ENCODE data around the gene GSTT2.

The GSTT2 gene

GRCh38 chr22:24001314-24001713, 21.4 kb downstream of the GSTT2 start:
- no peak overlapping the region for H3K27ac ChIP-seq (ENCODE audit: low read depth, low read length)

GRCh38 chr22:24002272-24002671, 22.3 kb downstream of the GSTT2 start:
- Histone ChIP-seq H3K4me3 (ENCODE audit: low read depth, low read length) (no peak overlapping the region), H3K4me1 (ENCODE audit: control insufficient read depth, insufficient read depth, low read length, unreplicated experiment) (no peaks in the 10 kb centered on the region), H3K36me3 (ENCODE audit: insufficient read depth, low read length) (no peaks in the 10 kb centered on the region), H3K27ac (ENCODE audit: low read depth, low read length) (no peak overlapping the region), H3K79me2 (ENCODE audit: control insufficient read depth, insufficient read depth, low read length, unreplicated experiment) (no peaks in the 10 kb centered on the region), H2AFZ (ENCODE audit: low read length, unreplicated experiment) (no peak overlapping the region), H3K27me3 (ENCODE audit: insufficient read depth, low read length) (no peaks in the 10 kb centered on the region)

More at GRCh38 chr22:24001314-24001713, 21.4 kb downstream of the GSTT2 start:
- Histone ChIP-seq H3K79me2 (ENCODE audit: control insufficient read depth, insufficient read depth, low read length, unreplicated experiment) (no peaks in the 10 kb centered on the region), H3K4me3 (ENCODE audit: low read depth, low read length) (no peak overlapping the region), H3K27me3 (ENCODE audit: insufficient read depth, low read length) (no peaks in the 10 kb centered on the region), H2AFZ (ENCODE audit: low read length, unreplicated experiment) (no peak overlapping the region), H3K36me3 (ENCODE audit: insufficient read depth, low read length) (no peaks in the 10 kb centered on the region), H3K4me1 (ENCODE audit: control insufficient read depth, insufficient read depth, low read length, unreplicated experiment) (no peaks in the 10 kb centered on the region)

GRCh38 chr22:24002851-24003250, 22.9 kb downstream of the GSTT2 start:
- Histone ChIP-seq H2AFZ (ENCODE audit: low read length, unreplicated experiment) (no peak overlapping the region), H3K79me2 (ENCODE audit: control insufficient read depth, insufficient read depth, low read length, unreplicated experiment) (no peaks in the 10 kb centered on the region), H3K4me3 (ENCODE audit: low read depth, low read length) (no peak overlapping the region), H3K27me3 (ENCODE audit: insufficient read depth, low read length) (no peaks in the 10 kb centered on the region), H3K36me3 (ENCODE audit: insufficient read depth, low read length) (no peaks in the 10 kb centered on the region), H3K4me1 (ENCODE audit: control insufficient read depth, insufficient read depth, low read length, unreplicated experiment) (no peaks in the 10 kb centered on the region), H3K27ac (ENCODE audit: low read depth, low read length) (no peak overlapping the region)

- Histone ChIP-seq H2AFZ (ENCODE audit: low read length, unreplicated experiment) (no peak overlapping the region), H3K36me3 (ENCODE audit: insufficient read depth, low read length) (no peaks in the 10 kb centered on the region)
Observed at GRCh38 chr22:24003887-24004286, 24.0 kb downstream of the GSTT2 start.

GRCh38 chr22:24005201-24005600, 25.3 kb downstream of the GSTT2 start, which contains the start of gene GSTT4:
Gene GSTT4 (minus strand): TSS chr22:24005453. CDS start chr22:24005356, 97 bp downstream.
- Histone ChIP-seq H3K4me3 (ENCODE audit: low read depth, low read length) (no peak within 1 kb of the TSS), H3K4me1 (ENCODE audit: control insufficient read depth, insufficient read depth, low read length, unreplicated experiment) (no peaks in the 10 kb centered on the region), H3K79me2 (ENCODE audit: control insufficient read depth, insufficient read depth, low read length, unreplicated experiment) (no peaks in the 10 kb centered on the region), H3K27ac (ENCODE audit: low read depth, low read length) (no peak within 1 kb of the TSS), H3K27me3 (ENCODE audit: insufficient read depth, low read length) (no peaks in the 10 kb centered on the region), H2AFZ (ENCODE audit: low read length, unreplicated experiment) (no peak within 1 kb of the TSS), H3K36me3 (ENCODE audit: insufficient read depth, low read length) (no peaks in the 10 kb centered on the region)

More at GRCh38 chr22:24003887-24004286, 24.0 kb downstream of the GSTT2 start:
- Histone ChIP-seq H3K4me3 (ENCODE audit: low read depth, low read length) (no peak overlapping the region), H3K27me3 (ENCODE audit: insufficient read depth, low read length) (no peaks in the 10 kb centered on the region), H3K79me2 (ENCODE audit: control insufficient read depth, insufficient read depth, low read length, unreplicated experiment) (no peaks in the 10 kb centered on the region), H3K4me1 (ENCODE audit: control insufficient read depth, insufficient read depth, low read length, unreplicated experiment) (no peaks in the 10 kb centered on the region), H3K27ac (ENCODE audit: low read depth, low read length) (no peak overlapping the region)

GRCh38 chr22:24006207-24006913, 26.4 kb downstream of the GSTT2 start:
- H3K36me3 ChIP-seq (ENCODE audit: insufficient read depth, low read length): no peaks in the 10 kb centered on the region
- no peaks in the 10 kb centered on the region for H3K4me1 ChIP-seq (ENCODE audit: control insufficient read depth, insufficient read depth, low read length, unreplicated experiment)
- H3K27ac ChIP-seq (ENCODE audit: low read depth, low read length): no peak overlapping the region
- H3K4me3 ChIP-seq (ENCODE audit: low read depth, low read length): no peak overlapping the region
- no peak overlapping the region for H2AFZ ChIP-seq (ENCODE audit: low read length, unreplicated experiment)
- H3K79me2 ChIP-seq (ENCODE audit: control insufficient read depth, insufficient read depth, low read length, unreplicated experiment): peaks cover under 1% of the 10 kb centered on the region
- H3K27me3 ChIP-seq (ENCODE audit: insufficient read depth, low read length): no peaks in the 10 kb centered on the region

GRCh38 chr22:24006914-24007214, 26.9 kb downstream of the GSTT2 start:
- Histone ChIP-seq H3K36me3 (ENCODE audit: insufficient read depth, low read length) (no peaks in the 10 kb centered on the region), H3K4me1 (ENCODE audit: control insufficient read depth, insufficient read depth, low read length, unreplicated experiment) (no peaks in the 10 kb centered on the region), H3K27me3 (ENCODE audit: insufficient read depth, low read length) (no peaks in the 10 kb centered on the region), H2AFZ (ENCODE audit: low read length, unreplicated experiment) (no peak overlapping the region), H3K27ac (ENCODE audit: low read depth, low read length) (no peak overlapping the region), H3K4me3 (ENCODE audit: low read depth, low read length) (no peak overlapping the region), H3K79me2 (ENCODE audit: control insufficient read depth, insufficient read depth, low read length, unreplicated experiment) (peaks cover 5% of the 10 kb centered on the region)

- peaks cover 10% of the 10 kb centered on the region for H3K79me2 ChIP-seq (ENCODE audit: control insufficient read depth, insufficient read depth, low read length, unreplicated experiment)
- no peaks in the 10 kb centered on the region for H3K27me3 ChIP-seq (ENCODE audit: insufficient read depth, low read length)
- H3K4me1 ChIP-seq (ENCODE audit: control insufficient read depth, insufficient read depth, low read length, unreplicated experiment): no peaks in the 10 kb centered on the region
- no peaks in the 10 kb centered on the region for H3K36me3 ChIP-seq (ENCODE audit: insufficient read depth, low read length)
- no peak overlapping the region for H2AFZ ChIP-seq (ENCODE audit: low read length, unreplicated experiment)
- no peak overlapping the region for H3K27ac ChIP-seq (ENCODE audit: low read depth, low read length)
- H3K4me3 ChIP-seq (ENCODE audit: low read depth, low read length): no peak overlapping the region
Observed at GRCh38 chr22:24007253-24008021, 27.5 kb downstream of the GSTT2 start.

- Histone ChIP-seq H3K4me1 (ENCODE audit: control insufficient read depth, insufficient read depth, low read length, unreplicated experiment) (no peaks in the 10 kb centered on the region), H2AFZ (ENCODE audit: low read length, unreplicated experiment) (no peak overlapping the region)
Observed at GRCh38 chr22:24008022-24008283, 28.0 kb downstream of the GSTT2 start.

GRCh38 chr22:24008381-24009226, 28.7 kb downstream of the GSTT2 start:
- H3K27me3 ChIP-seq (ENCODE audit: insufficient read depth, low read length): no peaks in the 10 kb centered on the region
- no peak overlapping the region for H2AFZ ChIP-seq (ENCODE audit: low read length, unreplicated experiment)
- no peak overlapping the region for H3K4me3 ChIP-seq (ENCODE audit: low read depth, low read length)
- peaks cover 17% of the 10 kb centered on the region for H3K79me2 ChIP-seq (ENCODE audit: control insufficient read depth, insufficient read depth, low read length, unreplicated experiment)
- no peak overlapping the region for H3K27ac ChIP-seq (ENCODE audit: low read depth, low read length)
- peaks cover 4% of the 10 kb centered on the region for H3K4me1 ChIP-seq (ENCODE audit: control insufficient read depth, insufficient read depth, low read length, unreplicated experiment)
- H3K36me3 ChIP-seq (ENCODE audit: insufficient read depth, low read length): no peaks in the 10 kb centered on the region

More at GRCh38 chr22:24008022-24008283, 28.0 kb downstream of the GSTT2 start:
- Histone ChIP-seq H3K4me3 (ENCODE audit: low read depth, low read length) (no peak overlapping the region), H3K79me2 (ENCODE audit: control insufficient read depth, insufficient read depth, low read length, unreplicated experiment) (peaks cover 13% of the 10 kb centered on the region), H3K36me3 (ENCODE audit: insufficient read depth, low read length) (no peaks in the 10 kb centered on the region), H3K27me3 (ENCODE audit: insufficient read depth, low read length) (no peaks in the 10 kb centered on the region), H3K27ac (ENCODE audit: low read depth, low read length) (no peak overlapping the region)
